ENCODE results near the gene ESRRB.

- no peak for TF ChIP-seq POLR2AphosphoS5 (IDR thresholded peaks at IDR 0.05; ENCODE audit: low read depth, low read length)
- TF ChIP-seq REST (IDR thresholded peaks at IDR 0.05; ENCODE audit: insufficient read depth in 1 of 2, low read depth in 2 of 2, low read length in 2 of 2), result no peak
- no peak for TF ChIP-seq FOXP2 (optimal IDR thresholded peaks at IDR 0.05; ENCODE audit: borderline replicate concordance, extremely low read depth, extremely low read length, insufficient read depth)
These were observed 47.3 kb upstream of the ESRRB start for GRCh38 chr14:76328457-76329137.

All from PFSK-1 (cell line).